ENCODE data around the gene WDR4.
"Not testable (repeated sequence)": the region's sequence is repeated elsewhere in the genome, so short reads cannot be mapped to it uniquely, and the experiment has no call there.

Gene WDR4

GRCh38 chr21:42852925-42853570, 26.3 kb downstream of the WDR4 start:
- DNase-seq (ENCODE audit: low read depth): no peak

DNA sequence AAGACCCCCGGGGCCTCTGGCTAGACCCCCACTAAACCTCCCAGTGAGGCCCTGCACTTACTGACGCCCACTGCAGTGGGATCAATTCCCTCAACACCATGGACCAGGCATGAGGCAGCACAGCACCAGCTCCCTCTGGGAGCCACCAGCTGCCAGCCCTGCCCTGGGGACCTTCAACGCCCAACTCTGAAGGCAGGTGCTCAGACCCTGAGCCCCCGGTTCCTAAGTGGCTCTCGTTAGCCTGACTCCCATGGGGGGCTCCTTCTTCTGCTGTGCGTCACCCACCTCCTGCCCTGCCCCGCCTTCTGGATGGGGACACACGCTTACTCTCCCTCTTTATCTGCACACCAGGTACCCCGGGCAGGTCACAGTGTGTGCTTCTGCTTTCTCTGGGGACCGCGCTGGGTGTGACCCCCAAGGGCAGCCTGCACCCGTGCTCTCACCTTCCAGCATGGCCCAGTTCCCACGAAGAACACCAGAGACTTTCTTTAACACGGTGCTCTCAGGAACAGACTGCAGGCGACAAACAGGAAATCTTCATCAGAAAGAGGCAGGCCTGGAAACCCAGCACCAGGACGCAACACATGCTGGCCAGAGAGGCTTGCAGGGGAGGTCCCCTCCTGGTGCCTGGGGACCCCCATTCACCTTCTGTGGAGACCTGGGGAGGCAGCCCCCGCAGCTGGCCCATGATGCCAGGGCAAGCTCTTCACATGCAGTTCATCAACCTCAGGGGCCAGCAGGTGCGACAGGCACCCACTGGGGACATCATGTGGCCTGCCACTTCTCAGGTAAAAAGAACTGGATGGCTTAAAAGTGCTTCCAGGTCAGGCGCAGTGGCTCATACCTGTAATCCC, 27.3 kb downstream of the WDR4 start:
- no peak for DNase-seq (ENCODE audit: low read depth)

- DNase-seq (ENCODE audit: low read depth): no peak
Observed at GRCh38 chr21:42850866-42851391, 28.4 kb downstream of the WDR4 start.

DNA sequence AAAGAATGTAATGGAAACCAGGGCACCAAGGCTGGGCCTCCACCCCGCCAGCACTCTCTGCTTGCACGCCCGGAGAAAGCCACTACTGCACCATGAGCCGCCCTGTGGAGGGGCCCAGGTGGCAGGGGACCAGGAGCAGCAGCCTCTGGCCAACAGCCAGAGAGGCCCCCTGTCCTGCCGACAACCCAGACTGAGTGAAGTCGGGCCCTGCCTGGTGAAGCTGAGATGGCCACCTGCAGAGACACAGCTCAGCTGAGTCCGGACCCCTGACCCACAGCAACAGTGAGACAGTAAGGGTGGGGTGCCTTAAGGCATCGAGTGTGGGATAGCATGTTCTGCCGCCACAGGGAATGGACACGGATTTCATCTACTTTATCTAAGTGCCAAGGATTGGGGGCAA, 28.9 kb downstream of the WDR4 start:
- DNase-seq (ENCODE audit: low read depth): no peak

DNA sequence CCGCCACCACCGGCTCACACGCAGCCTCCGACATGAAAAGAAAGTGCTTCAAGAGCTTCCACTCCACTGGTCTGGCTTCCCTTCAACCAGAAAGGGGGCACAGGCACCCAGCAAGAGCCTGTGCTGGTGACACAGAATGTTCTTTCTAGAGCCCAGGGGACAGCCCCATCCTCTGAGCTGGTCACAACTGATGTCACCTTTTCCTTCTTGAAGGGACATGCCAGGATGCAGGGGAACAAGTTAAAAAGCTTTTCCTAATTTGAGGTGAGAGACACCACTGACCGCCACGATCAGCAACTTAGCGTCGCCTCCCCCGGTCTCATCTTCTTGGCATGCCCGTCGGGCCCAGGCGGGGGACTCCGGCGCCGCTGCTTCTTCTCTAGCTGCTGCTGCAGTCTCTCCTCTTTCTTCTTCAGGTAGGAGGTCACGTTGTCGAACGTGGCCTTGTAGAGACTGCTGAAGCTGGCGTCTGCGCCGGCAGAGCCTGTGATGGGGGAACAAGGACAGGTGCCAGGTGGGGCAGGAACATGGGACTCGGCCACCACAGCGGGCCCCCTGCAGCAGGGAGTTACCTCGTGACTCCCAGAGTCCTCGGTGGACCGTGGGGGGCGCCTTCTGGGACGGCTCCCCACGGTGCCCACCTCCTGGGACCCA, 29.5 kb downstream of the WDR4 start:
- no peak for DNase-seq (ENCODE audit: low read depth)

GRCh38 chr21:42848932-42849758, 30.2 kb downstream of the WDR4 start:
- DNase-seq (ENCODE audit: low read depth): no peak

DNA sequence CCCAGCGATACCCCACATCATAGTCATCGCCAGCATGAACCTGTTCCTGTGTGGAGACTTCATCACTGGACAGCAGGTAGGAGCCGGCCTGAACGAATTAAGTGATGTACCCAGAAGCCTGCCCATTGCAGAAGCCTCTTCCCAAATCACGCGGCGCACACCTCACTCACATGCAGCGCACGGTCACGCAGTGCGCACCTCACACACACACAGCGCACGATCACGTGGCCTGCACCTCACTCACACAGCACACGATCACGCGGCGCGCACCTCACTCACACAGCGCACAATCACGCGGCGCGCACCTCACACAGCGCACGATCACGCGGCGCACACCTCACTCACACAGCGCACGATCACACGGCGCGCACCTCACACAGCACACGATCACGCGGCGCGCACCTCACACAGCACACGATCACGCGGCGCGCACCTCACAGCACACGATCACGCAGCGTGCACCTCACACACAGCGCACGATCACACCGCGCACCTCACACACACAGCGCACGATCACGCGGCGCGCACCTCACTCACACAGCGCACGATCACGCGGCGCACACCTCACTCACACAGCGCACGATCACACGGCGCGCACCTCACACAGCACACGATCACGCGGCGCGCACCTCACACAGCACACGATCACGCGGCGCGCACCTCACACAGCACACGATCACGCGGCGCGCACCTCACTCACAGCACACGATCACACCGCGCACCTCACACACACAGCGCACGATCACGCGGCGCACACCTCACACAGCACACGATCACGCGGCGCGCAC, 31.0 kb downstream of the WDR4 start:
- DNase-seq (ENCODE audit: low read depth): not testable (repeated sequence)

DNA sequence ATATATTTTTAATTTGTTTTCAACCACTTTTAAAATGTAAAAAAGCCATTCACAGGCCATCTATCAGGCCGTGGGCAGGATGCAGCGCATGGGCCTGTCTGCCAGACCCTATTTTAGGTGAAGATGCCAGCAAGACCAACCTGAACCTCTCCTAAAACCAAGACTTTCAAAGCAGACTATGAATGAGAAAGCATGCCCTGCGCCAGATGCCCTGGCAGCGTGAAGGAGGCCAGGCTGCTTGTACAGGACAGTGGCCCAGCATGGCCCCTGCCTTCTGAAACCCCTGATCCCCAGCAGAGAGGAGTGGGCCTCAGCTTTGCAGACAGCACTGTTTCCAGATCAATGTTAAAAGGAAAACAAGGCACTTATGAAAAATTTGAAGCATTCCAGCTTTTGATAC, 31.6 kb downstream of the WDR4 start:
- no peak for DNase-seq (ENCODE audit: low read depth)

- DNase-seq (ENCODE audit: low read depth): no peak
Observed at GRCh38 chr21:42847051-42847707, 32.2 kb downstream of the WDR4 start.

GRCh38 chr21:42846221-42846620, 33.1 kb downstream of the WDR4 start:
- DNase-seq (ENCODE audit: low read depth): no peak

DNA sequence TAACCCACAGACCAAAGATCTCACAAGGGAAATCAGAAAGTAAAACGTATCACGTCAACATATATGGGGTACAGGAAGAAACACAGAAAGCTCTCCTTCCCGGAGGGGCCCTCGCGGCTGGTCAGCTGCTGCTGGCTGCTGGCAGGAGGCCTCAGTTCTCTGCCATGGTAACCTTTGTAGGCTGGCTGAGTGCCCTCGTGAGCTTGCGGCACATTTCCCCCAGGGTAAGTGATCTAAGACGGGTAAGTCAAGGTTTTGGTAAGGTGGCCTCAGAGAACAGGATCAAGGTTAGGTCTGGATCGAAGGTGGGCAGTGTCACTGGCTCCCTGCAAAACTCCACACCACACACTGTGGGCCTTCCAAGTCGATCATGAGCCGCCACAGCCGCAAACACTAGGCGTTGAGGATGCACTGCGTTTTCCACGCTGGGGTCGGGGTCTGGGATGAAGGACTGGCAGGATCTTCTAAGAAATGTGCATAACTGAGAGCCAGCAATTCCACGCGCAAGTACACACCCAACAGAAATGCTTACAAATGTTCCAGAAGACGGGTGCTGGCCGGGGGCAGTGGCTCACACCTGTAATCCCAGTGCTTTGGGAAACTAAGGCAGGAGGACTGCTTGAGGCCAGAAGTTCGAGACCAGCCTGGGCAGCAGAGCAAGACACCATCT, 33.9 kb downstream of the WDR4 start:
- DNase-seq (ENCODE audit: low read depth): no peak

DNA sequence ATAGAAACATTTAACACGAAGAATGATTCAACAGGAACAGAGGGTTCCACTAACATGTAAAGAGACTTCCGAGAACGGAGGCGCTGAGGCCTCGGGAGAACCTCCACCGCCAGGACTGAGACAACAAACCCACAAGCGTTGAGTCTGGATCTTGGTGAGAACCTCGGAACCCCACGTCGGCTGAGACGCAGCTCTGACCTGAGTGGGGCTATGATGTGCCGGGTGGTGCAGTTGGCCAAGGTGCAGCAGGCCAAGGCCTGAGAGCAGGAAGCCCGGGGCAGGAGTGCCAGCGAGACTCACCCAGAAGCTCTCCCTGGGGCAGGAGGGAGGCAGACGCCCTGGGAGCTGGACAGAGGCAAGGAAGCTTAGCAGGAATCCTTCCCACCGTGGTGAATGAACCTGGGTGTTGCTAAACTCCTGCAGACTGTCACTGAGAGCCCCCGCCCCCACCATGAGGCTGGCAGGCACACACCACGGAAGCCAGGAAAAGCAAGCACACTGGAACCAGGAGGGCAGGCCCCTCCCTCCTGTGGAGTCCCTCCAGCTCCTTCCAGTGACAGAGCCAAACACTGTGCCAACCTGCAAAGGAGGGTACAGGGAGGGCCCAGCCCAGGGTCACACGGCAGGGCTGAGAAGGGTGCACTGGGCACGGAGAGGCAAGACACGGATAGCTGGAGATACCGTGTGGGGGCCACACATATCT, 34.8 kb downstream of the WDR4 start:
- no peak for DNase-seq (ENCODE audit: low read depth)

- no peak for DNase-seq (ENCODE audit: low read depth)
Observed at GRCh38 chr21:42843056-42843455, 36.3 kb downstream of the WDR4 start.

DNA sequence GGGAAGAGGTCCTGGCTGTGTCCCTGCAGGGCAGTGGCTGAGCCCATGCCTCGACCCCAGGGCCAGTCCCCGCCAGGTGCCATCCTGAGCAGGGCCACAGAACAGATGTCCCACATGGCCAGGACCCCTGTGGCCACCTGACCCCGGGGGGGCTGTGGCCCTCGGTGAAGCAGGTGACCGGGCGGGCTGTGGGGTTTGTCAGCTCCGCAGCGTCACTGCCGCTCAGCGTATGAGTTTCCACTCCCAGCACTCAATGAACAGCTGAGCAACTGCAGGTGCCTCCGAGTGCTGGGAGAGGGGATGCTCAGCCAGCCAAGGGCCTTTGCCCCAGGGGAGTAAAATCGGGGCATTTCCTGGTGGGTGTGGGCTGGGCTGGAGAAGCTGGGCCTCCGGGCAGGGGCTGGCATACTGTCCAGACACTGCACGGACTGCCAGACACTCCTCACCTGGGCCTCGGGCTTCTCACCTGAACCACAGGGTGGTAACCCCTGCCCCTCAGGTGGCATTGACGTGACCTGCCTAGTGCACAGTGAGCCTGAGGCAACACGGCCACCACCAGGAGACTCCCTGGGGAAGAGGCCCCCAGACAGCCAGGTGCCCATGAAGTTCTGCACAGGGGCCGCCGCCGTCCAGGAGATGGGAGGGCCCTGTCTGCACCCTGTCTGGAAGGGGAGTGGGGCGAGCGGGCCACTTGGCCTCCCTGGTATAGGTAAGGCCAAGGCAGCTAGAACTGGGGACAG, 37.3 kb downstream of the WDR4 start:
- not testable (repeated sequence) for DNase-seq (ENCODE audit: low read depth)

DNA sequence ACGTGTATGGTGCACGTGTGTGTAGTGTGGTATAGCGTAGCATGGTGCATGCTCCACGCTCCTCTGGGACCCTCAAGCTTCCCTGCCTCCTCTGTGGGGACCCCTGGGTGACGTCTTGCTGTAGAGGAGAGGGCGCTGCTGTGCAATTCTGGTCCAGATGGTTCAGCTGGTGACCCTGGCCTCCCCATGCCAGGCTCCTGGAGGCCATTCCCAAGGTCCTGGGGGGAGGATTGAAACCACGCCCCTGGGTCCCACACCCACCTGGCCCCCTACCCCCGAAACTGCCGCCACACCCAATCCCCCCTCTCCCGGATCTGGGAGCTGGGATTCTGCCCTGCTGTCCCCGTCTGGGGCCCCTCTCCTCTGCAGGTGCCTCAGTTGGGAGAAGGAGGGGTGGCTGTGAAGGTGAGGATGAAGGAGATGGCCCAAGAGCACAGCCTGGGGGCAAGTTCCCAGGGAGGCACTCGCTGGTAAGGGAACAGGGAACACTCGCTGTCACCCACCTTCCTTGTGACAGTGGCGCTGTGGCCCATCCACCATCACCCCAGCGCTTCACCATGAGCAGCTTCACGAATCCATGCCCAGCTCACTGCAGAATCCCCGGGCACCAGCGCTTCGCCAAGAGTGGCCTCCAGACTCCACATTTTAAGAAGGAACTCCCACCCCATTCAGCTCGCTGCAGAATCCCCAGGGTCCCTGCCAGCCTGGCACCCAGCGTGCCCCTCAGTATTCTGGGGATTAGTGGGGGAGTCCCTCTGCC, 38.0 kb downstream of the WDR4 start:
- no peak for DNase-seq (ENCODE audit: low read depth)

DNA sequence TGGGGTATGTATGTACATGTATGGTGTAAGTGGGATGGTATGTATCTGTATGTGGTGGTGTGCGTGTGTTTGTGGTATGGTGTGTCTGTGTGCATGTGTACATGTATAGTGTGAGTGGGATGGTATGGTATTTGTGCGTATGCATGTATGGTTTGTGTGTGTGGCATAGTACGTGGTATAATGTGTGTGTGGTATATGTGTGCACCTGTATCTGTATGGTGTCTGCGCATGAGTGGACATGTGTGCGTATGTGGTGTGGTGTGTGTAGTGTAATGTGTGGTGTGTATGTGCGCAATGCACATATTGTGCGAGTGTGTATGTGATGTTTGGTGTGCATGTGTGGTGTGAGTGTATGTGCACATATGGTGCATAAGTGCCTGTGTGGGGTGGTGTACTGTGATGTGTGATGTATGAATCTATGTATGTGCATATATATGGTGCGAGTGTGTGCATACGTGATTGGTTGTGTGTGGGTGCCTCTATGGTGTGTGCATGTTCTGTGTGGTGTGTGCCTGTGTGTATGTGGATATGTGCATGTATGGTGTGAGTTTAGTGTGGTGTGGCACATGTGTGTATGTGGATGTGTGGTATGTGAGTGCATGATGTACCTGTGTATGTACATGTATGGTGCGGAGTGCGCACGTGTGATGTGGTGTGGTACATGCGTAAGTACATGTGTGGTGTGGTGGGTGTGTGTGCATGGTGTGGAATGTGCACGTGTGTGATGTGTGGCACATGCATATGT, 38.8 kb downstream of the WDR4 start:
- DNase-seq (ENCODE audit: low read depth): no peak

Data from stimulated activated CD8-positive, alpha-beta memory T cell treated with anti-CD3 and anti-CD28 coated beads, Interleukin-7, amount 100 ng/mL, for 24 hours (primary cell).